ENCODE results near the gene TNFSF9. TPM values are rescaled to one million over a fixed set of nuclear protein-coding genes. Genes with fewer than 3 reads are reported as not detected.
"Not testable (repeated sequence)": the region's sequence is repeated elsewhere in the genome, so short reads cannot be mapped to it uniquely, and the experiment has no call there.

Gene TNFSF9
- polyA plus RNA-seq, 4 donors = 0.20 to 2.4 (median 0.39) TPM

DNA sequence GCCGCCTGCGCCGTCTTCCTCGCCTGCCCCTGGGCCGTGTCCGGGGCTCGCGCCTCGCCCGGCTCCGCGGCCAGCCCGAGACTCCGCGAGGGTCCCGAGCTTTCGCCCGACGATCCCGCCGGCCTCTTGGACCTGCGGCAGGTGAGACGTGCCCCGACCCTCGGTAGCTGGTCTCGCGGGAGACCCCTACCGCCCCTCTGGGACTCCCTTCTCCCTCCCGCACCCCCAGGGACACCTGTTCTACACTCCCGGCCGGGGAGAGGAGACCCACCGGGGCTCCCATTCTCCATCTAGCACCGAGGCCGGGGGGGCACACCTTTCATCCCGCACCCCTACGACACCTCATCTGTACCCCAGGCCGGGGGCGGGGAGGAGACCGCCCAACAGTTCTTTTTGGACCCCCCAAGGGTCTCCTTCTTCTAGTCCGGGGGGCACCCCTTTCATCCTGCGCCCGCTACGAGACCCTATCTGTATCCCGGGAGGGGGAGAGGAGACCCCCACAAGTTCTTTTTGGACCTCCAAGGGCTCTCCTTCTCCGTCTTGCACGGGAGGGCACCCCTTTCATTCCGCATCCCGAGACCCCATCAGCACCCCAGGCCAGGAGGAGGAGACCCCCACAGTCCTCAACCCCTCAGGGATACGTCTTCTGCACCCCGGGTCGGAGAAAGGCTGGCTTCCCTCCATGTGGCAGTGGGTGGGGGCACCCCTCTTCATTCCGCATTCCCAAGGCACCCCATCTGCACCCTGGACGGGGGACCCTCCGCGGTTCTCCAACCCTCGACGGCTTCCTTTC is 533 bp downstream of the TNFSF9 start:
- DNase-seq (ENCODE audit: low read depth in 4 of 4, low spot score in 3 of 4) = no peak

- no peak for DNase-seq (ENCODE audit: low read depth in 4 of 4, low spot score in 3 of 4)
Measured at GRCh38 chr19:6531956-6532243, 1.1 kb downstream of the TNFSF9 start.

- DNase-seq (ENCODE audit: low read depth in 4 of 4, low spot score in 3 of 4) = no peak
Measured at GRCh38 chr19:6532244-6532999, 1.6 kb downstream of the TNFSF9 start.

GRCh38 chr19:6533000-6533328 is 2.1 kb downstream of the TNFSF9 start:
- DNase-seq (ENCODE audit: low read depth in 4 of 4, low spot score in 3 of 4) = no peak

DNA sequence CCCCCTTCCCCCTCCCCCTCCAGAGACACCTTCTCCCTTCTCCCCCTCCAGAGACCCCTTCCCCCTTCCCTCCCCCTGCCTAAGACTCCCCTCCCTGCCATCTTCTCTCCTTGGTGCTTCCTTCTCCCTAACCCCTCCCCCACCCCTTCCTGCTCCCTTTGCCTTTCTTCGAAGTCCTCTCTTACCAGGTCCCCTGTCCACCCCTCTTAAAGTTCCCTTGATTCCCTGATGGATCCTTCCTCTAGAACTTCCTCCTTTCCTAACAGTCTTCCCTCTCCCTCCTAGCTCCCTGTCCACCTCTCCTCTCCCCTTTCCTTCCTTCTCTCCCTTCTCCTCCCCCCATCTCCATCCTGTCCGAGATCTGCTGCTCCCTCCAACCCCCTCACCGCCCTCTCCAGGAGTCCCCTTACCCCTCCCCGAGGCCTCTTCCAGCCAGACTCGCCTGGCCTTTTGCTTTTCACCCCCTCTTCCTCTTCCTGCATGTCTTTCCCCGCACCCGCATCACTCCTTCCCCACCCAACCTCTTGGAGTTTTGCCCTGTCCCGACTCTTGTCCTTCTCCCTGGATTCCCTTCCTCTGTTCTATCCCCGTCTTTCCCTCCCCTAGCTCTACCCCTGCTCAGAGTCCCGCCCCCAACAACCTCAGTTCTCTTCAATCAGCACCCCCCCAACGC is 3.1 kb downstream of the TNFSF9 start:
- DNase-seq (ENCODE audit: low read depth in 4 of 4, low spot score in 3 of 4) = no peak

DNA sequence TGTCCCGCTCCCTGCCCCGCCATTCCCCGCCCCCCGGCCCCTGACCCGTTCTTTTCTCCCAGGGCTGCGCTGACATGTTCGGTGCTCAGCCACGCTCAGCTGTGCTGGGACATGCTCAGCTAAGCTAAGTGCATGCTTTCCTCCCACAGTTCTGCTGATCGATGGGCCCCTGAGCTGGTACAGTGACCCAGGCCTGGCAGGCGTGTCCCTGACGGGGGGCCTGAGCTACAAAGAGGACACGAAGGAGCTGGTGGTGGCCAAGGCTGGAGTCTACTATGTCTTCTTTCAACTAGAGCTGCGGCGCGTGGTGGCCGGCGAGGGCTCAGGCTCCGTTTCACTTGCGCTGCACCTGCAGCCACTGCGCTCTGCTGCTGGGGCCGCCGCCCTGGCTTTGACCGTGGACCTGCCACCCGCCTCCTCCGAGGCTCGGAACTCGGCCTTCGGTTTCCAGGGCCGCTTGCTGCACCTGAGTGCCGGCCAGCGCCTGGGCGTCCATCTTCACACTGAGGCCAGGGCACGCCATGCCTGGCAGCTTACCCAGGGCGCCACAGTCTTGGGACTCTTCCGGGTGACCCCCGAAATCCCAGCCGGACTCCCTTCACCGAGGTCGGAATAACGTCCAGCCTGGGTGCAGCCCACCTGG is 3.7 kb downstream of the TNFSF9 start:
- DNase-seq (ENCODE audit: low read depth in 4 of 4, low spot score in 3 of 4) = no peak

GRCh38 chr19:6535558-6536137 is 4.8 kb downstream of the TNFSF9 start:
- DNase-seq (ENCODE audit: low read depth in 4 of 4, low spot score in 3 of 4) = no peak

GRCh38 chr19:6539514-6539913 is 8.7 kb downstream of the TNFSF9 start:
- no peak for DNase-seq (ENCODE audit: low read depth in 4 of 4, low spot score in 3 of 4)

GRCh38 chr19:6540918-6541689 is 10.3 kb downstream of the TNFSF9 start:
- DNase-seq (ENCODE audit: low read depth in 4 of 4, low spot score in 3 of 4) = no peak

- no peak for DNase-seq (ENCODE audit: low read depth in 4 of 4, low spot score in 3 of 4)
Measured at GRCh38 chr19:6543866-6544347, 13.1 kb downstream of the TNFSF9 start.

GRCh38 chr19:6550679-6551078 is 19.9 kb downstream of the TNFSF9 start:
- DNase-seq (ENCODE audit: low read depth in 4 of 4, low spot score in 3 of 4) = not testable (repeated sequence)

GRCh38 chr19:6551091-6551490 is 20.3 kb downstream of the TNFSF9 start:
- DNase-seq (ENCODE audit: low read depth in 4 of 4, low spot score in 3 of 4) = no peak

- no peak for DNase-seq (ENCODE audit: low read depth in 4 of 4, low spot score in 3 of 4)
Measured at GRCh38 chr19:6551607-6552450, 21.0 kb downstream of the TNFSF9 start.

GRCh38 chr19:6556043-6556449 is 25.2 kb downstream of the TNFSF9 start:
- DNase-seq (ENCODE audit: low read depth in 4 of 4, low spot score in 3 of 4) = no peak

DNA sequence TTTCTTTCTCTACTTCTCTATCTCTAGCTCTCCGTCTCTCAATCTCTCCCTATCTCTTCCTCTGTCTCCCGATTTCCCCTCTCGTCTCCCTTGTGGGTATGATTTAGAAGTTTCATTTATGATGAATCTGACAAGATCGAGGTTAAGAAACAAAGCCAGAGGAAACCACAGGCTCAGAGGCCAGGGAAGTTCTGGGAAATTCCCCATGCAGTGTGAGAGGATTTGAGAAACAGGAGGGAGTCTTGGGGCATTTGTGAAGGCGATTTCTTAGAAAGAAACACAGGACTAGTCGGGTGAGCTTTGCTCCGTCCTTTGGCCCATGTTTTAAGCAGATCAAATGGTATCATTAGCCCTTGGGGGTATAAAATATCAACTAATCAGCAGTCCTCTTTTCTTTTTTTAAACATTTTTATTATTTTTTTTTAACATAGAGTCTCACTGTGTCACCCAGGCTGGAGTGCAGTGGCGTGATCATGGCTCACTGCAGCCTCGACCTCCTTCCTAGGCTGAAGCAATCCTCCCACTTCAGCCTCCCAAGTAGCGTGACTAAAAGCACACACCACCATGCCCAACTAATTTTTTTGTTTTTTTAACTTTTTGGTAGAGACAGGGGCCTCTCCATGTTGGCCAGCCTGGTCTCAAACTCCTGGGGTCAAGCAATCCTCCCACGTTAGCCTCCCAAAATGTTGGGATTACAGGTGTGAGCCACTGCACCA is 25.8 kb downstream of the TNFSF9 start:
- DNase-seq (ENCODE audit: low read depth in 4 of 4, low spot score in 3 of 4) = no peak

DNA sequence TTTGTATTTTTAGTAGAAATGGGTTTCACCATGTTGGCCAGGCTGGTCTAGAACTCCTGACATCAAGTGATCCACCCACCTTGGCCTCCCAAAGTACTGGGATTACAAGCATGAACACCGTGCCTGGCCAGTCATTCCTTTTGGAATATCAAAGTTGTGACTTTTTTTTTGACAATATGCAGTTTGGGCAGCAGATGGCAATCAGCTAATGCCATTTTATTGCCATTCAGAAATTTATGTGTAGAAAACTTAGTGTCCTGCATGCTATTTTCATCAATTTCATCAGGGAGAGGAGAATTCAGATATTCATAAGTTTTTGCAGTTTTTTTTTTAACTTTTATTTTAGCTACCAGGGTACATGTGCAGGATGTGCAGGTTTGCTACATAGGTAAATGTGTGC is 31.6 kb downstream of the TNFSF9 start:
- DNase-seq (ENCODE audit: low read depth in 4 of 4, low spot score in 3 of 4) = not testable (repeated sequence)

DNA sequence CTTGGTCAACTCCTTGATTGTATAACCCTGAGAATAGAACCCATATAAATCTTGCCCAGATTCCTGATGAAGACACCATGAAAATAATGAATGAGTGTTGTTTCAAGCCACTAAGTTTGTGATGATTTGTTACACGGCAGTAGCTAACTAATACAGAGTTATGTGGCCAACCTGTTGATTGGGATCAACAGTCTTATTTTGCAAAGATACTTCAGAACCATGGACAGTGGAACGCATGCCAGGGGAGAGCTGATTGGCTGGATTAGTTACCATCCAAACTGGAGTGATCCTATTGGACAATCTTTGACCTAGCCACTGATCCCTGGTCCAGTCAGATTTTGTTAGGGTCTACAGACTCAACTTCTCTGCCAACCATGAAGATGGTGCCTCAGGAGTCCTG is 33.6 kb downstream of the TNFSF9 start:
- no peak for DNase-seq (ENCODE audit: low read depth in 4 of 4, low spot score in 3 of 4)

DNA sequence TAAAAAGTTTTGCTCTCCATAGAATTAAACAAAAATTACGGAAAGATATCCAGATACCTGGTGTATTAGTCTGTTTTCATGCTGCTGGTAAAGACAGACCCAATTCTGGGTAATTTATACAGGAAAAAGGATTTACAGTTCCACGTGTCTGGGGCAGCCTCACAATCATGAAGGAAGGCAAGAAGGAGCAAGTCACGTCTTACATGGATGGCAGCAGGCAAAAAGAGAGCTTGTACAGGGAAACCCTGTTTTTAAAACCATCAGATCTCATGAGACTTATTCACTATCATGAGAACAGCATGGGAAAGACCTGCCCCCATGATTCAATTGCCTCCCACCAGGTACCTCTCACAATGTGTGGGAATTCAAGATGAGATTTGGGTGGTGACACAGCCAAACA is 35.9 kb downstream of the TNFSF9 start:
- DNase-seq (ENCODE audit: low read depth in 4 of 4, low spot score in 3 of 4) = not testable (repeated sequence)
